AG04450 (cell line): ENCODE data around the gene ASPM. TPM values are rescaled to one million over a fixed set of nuclear protein-coding genes. Genes with fewer than 3 reads are reported as not detected.

Experiments used
- CTCF ChIA-PET: fragments of 300-600, 350-600 bp; formaldehyde crosslinking; extraction: SDS; loops from one replicate; lab custom pipeline; 2022; ENCODE audit warnings: antibody characterized with exemption, inconsistent platforms; lab: Charles Lee
- POLR2A ChIA-PET: fragments of 350-600 bp; formaldehyde crosslinking; extraction: SDS; loops from one replicate; lab custom pipeline; 2021; ENCODE audit warnings: antibody characterized with exemption, inconsistent platforms; lab: Yijun Ruan, JAX
- DNase-seq: peaks from one replicate; pipeline ENCODE4 v3.0.0-alpha.2; 2011; ENCODE audit warnings: low read depth, low spot score
- H3K27ac ChIP-seq: one replicate; pipeline ENCODE4 v1.5.1; 2012; ENCODE audit warnings: low read depth, low read length, control low read depth
- H3K27me3 ChIP-seq: one replicate; pipeline ENCODE4 v1.6.0; 2012; ENCODE audit warnings: low read length; ENCODE audit not compliant: control insufficient read depth, insufficient read depth
- H3K4me3 ChIP-seq: 2 replicates; pipeline ENCODE4 v1.5.1; 2011; ENCODE audit warnings: mild to moderate bottlenecking, low read depth, low read length, control low read depth
- H3K9me3 ChIP-seq: 2 replicates; pipeline ENCODE4 v1.5.1; 2012; ENCODE audit warnings: low read length; ENCODE audit not compliant: control insufficient read depth, insufficient read depth
- polyA plus RNA-seq: library from polyadenylated mRNA; depleted of rRNA; stranded (reverse); fragments of >200 nt; gene quantifications from 2 replicates; pipeline ENCODE4 v1.2.3, GENCODE V29; 2011
- TF ChIP-seq, protein P1 (sequence below): IDR thresholded peaks from 2 replicates; pipeline ENCODE4 v1.5.1; 2011; ENCODE audit warnings: low read depth, low read length, control low read depth, inconsistent platforms

Gene ASPM
- polyA plus RNA-seq, 1 experiment: 6.1 TPM

DNA sequence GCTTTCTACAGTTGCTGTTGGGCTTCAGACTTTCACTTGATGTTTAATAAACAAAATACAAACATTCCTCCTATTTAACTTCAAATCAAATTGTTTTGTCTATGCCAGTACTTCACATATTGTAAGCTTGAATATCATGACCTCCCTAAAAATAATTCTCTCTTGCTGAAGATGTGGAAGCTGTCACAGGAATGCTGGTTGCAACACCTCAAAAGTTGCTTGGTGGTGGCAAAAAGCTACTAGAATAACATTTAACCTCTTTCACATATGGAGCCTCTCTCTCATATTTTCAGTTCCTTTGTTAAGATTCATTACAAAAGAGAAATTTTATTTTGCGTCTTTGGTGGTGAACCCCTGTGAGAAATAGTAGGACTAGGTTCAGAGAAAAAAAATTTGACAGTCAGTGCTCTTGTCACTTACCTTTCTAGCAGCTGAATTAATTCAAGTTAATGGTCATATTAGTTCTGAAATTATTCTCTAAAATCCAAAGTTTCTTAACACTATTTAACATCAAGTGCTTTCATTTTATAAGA is 53.9 kb downstream of the ASPM start:
- H3K4me3 ChIP-seq: no peak overlapping the region
- TF ChIP-seq, protein P1, sequence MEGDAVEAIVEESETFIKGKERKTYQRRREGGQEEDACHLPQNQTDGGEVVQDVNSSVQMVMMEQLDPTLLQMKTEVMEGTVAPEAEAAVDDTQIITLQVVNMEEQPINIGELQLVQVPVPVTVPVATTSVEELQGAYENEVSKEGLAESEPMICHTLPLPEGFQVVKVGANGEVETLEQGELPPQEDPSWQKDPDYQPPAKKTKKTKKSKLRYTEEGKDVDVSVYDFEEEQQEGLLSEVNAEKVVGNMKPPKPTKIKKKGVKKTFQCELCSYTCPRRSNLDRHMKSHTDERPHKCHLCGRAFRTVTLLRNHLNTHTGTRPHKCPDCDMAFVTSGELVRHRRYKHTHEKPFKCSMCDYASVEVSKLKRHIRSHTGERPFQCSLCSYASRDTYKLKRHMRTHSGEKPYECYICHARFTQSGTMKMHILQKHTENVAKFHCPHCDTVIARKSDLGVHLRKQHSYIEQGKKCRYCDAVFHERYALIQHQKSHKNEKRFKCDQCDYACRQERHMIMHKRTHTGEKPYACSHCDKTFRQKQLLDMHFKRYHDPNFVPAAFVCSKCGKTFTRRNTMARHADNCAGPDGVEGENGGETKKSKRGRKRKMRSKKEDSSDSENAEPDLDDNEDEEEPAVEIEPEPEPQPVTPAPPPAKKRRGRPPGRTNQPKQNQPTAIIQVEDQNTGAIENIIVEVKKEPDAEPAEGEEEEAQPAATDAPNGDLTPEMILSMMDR: no peak
- no peaks in the 10 kb centered on the region for H3K27me3 ChIP-seq
- CTCF ChIA-PET: interaction anchor here (0.6 to 0.8 kb wide), 2 partner anchors 9 to 1303 kb away, joined by 3 to 4 read pairs; no protein-coding TSS in a partner anchor
- POLR2A ChIA-PET: no interaction called here
- H3K9me3 ChIP-seq: no peaks in the 10 kb centered on the region
- no peak for DNase-seq
- no peak overlapping the region for H3K27ac ChIP-seq

DNA sequence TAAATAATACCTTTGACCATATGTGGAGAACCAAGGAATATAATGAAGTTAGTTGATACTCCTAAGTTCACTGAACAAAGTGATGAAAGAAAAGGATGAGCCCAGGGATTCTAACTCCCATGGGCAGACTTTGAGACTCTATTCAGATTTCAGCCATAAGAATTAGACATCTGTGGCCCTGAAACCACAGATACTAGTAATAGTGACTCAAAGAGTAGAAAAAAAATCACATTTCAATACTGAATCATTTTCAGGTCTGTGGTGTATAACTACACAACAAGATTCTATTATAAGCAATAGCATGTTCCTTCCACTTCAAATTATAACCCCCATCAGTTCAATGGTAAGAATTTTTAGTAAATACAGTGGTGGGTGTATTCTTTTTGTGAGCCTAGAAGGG is 63.0 kb downstream of the ASPM start:
- CTCF ChIA-PET: no interaction called here
- no peak for DNase-seq
- TF ChIP-seq, protein P1: no peak

DNA sequence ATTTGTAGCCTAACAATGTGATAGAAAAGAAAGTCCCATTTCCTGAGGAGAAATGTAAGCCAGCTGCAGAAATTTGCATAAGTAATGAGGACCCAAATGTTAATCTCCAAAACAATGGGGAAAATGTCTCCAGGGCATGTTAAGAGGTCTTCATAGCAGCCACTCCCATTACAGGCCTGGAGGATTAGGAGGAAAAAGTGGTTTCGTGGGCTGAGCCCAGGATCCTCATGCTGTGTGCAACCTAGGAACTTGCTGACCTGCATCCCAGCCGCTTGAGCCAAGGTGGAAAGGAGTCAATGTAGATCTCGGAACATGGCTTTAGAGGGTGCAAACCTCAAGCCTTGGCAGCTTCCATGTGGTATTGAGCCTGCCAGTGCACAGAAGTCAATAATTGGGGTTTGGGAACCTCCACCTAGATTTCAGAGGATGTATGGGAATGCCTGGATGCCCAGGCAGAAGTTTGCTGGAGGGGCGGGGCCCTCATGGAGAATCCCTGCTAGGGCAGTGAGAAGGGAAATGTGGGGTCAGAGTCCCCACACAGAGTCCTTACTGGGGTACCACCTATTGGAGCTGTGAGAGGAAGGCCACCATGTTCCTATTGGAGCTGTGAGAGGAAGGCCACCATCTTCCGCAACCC is 65.2 kb downstream of the ASPM start:
- CTCF ChIA-PET: no interaction called here
- Histone ChIP-seq H3K27me3 (no peaks in the 10 kb centered on the region), H3K4me3 (no peak overlapping the region), H3K27ac (no peak overlapping the region), H3K9me3 (peaks cover 7% of the 10 kb centered on the region; the same call in 1 of the 2 replicates)
- DNase-seq: no peak
- TF ChIP-seq, protein P1: no peak
- POLR2A ChIA-PET: no interaction called here

More for the DNA sequence above, 63.0 kb downstream of the ASPM start:
- Histone ChIP-seq H3K27me3 (no peaks in the 10 kb centered on the region), H3K27ac (no peak overlapping the region), H3K9me3 (peaks cover 7% of the 10 kb centered on the region; the same call in 1 of the 2 replicates), H3K4me3 (no peak overlapping the region)
- POLR2A ChIA-PET: no interaction called here

DNA sequence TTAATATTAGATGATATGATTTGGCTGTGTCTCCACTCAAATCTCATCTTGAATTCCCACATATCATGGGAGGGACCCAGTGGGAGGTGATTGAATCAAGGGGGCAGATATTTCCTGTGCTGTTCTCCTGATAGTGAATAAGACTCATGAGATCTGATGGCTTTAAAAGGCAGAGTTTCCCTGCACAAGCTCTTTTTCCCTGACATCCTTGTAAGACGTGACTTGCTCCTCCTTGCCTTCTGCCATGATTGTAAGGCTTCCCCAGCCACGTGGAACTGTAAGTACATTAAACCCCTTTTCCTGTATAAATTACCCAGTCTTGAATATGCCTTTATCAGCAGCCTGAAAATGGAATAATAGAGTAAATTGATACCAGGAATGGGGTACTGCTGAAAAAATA is 66.1 kb downstream of the ASPM start:
- no peaks in the 10 kb centered on the region for H3K27me3 ChIP-seq
- POLR2A ChIA-PET: no interaction called here
- peaks cover 7% of the 10 kb centered on the region; the same call in 1 of the 2 replicates for H3K9me3 ChIP-seq
- no peak for DNase-seq
- CTCF ChIA-PET: interaction anchor here (0.6 kb wide), 1 partner anchor 246 kb away, joined by 3 read pairs; no protein-coding TSS in a partner anchor
- no peak overlapping the region for H3K4me3 ChIP-seq
- TF ChIP-seq, protein P1: no peak
- no peak overlapping the region for H3K27ac ChIP-seq

DNA sequence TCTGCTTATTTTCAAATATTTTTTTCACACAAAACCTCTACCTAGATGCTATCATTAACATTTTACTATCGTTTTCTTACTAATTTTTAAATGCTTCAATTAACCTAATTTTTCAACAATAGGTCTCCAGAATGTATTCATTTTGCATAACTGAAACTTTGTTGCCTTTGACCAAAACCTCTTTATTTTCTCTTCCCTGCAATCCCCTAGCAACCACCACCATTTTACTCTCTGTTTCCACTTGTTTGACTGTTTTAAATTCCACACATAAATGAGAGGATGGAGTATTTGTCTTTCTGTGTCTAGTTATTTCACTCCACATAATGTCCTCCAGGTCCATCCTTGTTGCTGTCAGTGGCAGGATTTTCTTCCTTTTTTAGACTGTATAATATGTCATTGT is 69.9 kb downstream of the ASPM start:
- ChIA-PET CTCF (no interaction called here), POLR2A (no interaction called here)
- DNase-seq: no peak
- peaks cover 5% of the 10 kb centered on the region; the same call in 1 of the 2 replicates for H3K9me3 ChIP-seq
- no peaks in the 10 kb centered on the region for H3K27me3 ChIP-seq
- no peak overlapping the region for H3K4me3 ChIP-seq
- no peak overlapping the region for H3K27ac ChIP-seq
- TF ChIP-seq, protein P1: no peak
